NOMO-1 treated with DMSO at 0.1 percent for 48 hours (cell line): ENCODE results near the gene MCM7.
"Not testable (repeated sequence)": the region's sequence is repeated elsewhere in the genome, so short reads cannot be mapped to it uniquely, and the experiment has no call there.

Source experiments
- DNase-seq: peaks from one replicate; lab custom pipeline; 2025; ENCODE audit not compliant: unreplicated experiment; lab: John Stamatoyannopoulos, UW

MCM7 gene

DNA sequence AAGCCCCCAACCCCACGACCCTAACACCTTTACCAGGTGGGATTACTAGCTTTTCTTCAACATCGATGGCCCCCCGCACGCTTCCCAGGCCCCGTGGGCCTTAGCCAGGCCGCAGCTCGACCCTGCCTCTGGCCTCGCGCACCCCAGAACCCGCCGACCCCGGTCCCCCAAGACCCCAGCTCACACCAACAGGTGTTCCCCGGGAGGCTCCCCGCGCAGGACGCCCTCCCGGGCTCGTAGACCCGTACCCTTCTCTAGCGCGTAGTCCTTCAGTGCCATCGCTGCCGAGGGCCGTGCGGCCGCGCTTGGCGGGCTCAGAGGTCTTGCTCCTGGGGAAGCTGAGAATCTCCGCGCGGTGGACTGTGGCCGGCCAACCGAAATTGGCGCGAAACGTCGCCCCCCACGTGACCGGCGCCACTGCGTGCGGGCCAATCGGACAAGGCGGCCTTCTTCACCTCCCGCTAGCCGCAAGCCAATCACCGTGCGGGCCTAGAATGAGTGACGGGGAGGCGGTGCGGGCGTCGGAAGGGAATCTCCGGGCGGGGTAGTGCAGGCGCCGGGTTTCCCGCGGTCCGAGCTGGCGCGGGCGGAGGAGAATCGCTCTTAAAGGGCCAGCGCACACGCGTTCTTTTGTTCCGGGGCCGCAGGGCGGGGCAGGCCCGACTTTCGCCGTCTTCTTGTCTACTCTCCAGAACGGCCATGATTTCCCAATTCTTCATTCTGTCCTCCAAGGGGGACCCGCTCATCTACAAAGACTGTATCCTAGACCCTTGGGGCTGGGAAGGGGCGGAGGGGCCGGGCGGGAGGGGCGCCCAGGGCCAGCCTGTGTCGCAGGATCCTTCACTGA lies at the start of gene MCM7, which contains the start of gene AP4M1:
Gene MCM7 (minus strand): TSS at position 382 of the 847 bp plus-strand sequence. CDS start 103 bp downstream, at position 279.
Gene AP4M1 (plus strand): TSS at position 628 of the 847 bp plus-strand sequence. CDS start 72 bp downstream, at position 700.
- peak; percentile 100 for DNase-seq

DNA sequence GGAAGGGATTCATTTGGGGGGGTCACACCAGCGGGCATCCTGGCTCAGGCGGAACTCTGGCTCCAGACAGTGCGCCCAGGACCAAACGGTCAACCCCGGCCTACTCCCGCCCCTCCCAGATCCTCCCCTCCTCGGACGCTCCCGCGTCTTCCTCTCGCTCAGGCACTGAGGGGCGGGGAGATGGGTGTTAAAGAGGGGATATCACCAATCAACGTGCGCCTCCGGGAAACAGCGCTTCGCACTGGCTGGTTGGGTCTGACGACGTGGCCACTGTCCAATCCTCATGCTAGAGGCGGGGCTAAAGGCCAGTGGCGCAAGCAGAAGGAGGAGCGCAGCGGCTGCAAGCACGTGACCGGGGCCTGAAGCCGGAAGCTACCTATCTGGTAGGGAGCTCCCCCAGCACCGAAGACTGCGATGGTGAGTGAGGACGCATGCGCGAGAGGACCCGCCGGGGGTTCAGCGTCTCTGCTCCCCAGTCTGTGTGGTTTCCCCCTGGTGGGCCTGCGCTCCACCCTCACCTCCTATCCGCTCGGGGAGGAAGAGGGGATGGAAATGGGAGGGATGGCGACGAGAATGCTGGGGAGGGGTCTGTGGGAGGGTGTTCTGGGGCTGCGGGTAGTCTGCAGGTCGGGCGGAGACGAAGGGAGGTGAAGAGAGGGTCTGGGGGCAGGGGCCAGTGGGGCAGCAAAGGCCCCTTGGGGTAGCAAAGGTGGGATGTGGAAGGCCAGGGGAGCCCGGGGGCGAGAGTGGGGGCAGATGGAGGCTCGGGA lies 47.5 kb upstream of the MCM7 start, which contains the start of gene LAMTOR4:
Gene LAMTOR4 (plus strand): TSS at position 360 of the 770 bp plus-strand sequence. CDS start 55 bp downstream, at position 415.
- peak; percentile 100 for DNase-seq

DNA sequence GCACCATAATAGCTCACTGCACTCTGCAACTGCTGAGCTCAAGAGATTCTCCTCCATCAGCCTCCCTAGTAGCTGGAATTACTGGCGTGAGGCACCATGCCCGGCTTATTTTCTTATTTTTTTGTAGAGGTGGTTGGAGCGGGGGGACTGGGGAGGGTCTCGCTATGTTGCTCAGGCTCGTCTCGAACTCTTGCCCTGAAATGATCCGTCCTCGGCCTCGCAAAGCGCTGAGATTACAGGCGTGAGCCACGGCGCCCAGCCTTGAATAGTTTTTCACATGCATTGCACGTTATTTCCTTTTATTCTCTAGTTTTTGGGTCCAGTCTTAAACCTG lies 47.0 kb upstream of the MCM7 start:
- no peak for DNase-seq

DNA sequence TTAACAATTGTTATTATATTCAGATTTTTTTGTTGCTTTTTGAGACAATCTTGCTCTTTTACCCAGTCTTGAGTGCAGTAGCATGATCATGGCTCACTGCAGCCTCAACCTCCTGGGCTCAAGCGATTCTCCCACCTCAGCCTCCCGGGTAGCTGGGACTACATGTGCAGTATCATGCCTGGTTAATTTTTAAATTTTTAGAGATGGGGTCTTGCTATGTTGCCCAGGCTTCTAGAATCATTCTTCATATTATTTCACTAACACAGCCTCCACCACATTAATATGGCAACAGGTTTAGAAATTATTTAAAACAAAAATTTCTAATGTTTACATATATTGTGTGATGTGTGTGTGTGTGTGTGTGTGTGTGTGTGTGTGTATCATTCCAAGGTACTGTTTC lies 46.1 kb upstream of the MCM7 start:
- DNase-seq: no peak

DNA sequence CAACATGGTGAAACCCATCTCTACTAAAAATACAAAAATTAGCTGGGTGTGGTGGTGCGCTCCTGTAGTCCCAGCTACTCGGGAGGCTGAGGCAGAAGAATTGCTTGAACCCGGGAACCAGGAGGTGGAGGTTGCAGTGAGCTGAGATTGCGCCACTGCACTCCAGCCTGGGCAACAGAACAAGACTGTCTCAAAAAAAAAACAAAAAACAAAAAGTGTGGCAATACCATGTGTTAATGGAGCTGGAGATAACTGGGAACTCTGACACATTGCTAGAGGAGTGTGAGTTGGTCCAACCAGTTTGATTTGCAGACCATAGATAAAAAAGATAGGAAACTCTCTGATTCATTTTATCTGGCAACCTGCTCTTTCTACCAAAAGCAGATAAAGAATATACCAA lies 45.2 kb upstream of the MCM7 start:
- DNase-seq: not testable (repeated sequence)

DNA sequence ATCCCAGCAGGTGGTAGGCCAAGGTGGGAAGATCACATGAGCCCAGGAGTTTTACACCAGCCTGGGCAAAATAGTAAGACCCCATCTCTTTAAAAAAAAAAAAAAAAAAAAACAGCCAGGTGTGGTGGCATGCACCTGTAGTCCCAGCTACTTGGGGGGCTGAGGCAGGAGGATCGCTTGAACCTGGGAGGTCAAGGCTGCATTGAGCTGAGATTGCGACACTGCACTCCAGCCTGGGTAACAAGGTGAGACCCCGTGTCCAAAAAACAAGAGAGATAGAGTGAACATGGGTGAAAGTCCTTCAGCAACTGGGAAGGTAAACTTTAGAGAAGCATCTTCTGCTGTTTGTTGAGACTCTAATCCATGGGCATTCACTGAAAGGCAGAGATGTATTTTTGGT lies 41.3 kb upstream of the MCM7 start:
- DNase-seq: no peak

DNA sequence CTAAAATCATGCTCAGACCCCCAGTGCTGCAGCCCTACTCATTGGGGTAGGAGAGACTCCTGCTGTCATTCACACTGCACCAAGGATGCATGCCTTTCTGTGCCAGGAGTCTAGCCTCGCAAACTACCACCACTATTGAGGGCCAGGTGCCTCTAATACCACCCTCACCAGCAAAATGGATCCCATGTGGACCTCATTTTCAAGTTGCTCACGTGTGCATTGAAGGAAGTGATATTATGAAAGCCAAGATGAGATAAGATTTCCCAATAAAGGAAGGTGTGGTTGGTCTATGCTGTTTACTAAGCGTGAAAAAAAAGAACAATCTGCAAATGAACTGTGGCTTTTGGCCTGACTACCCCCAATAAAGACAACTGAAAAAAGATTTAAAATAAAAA lies 40.4 kb upstream of the MCM7 start:
- peak; percentile 94 for DNase-seq

DNA sequence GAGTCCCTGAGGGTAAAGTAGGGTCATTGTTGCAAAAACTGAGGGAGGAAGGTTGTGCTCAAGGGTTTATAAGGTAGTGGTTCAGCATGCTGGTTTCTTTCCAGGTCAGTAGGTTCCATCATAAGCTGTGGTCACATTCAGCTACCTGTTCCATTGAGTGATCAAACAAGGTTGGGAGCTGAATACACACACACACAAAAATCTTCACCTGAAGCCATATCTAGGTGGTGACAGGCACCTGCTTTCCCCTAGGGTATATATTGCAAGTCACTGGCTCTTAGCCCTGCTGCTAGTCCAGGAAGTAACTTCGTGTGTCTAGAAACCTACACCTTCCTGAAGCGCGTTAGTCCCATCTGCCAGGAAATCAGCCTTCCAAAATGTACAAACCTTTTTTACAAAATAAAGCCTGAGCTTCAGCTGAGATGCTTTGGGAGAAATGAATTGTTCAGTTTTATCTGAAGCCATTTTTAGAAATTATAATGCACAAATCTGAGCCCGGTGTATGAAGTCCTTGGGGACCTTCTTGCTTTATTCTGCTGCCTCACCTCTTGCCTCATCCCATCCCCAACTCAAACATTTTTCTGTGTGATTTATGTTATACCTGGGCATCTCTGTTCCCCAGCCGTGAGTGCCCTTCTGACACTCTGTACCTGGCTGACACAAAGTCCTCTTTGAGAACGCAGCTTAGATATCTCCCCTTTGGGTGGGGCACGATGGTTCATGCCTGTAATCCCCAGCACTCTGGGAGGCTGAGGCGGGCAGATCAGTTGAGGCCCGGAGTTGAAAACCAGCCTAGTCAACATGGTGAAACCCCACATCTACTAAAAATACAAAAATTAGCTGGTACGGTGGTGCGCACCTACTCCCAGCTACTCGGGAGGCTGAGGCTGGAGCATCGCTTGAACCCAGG lies 36.9 kb upstream of the MCM7 start:
- no peak for DNase-seq

DNA sequence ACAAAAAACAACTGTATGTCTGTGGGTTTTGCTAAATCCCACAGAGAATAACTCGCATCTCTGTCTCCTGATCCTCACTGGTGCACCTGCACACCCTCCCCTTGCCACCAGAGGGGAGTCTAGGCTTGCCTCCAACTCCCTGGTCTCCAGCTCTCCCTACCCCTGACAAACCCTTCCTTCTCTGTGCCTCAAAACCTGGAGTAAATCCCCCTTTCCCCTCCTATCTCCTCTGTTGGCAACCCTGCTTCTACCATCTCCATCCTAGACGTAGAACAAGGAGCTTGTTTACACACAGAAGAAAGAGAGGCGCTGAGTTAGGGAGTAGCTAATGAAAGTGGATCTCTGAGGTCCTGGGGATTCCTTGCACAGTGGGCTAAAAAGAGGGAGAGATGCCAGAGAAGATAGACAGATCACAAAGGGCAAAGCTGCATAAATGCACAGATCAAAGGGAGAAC lies 31.5 kb upstream of the MCM7 start:
- peak; percentile 82 for DNase-seq

DNA sequence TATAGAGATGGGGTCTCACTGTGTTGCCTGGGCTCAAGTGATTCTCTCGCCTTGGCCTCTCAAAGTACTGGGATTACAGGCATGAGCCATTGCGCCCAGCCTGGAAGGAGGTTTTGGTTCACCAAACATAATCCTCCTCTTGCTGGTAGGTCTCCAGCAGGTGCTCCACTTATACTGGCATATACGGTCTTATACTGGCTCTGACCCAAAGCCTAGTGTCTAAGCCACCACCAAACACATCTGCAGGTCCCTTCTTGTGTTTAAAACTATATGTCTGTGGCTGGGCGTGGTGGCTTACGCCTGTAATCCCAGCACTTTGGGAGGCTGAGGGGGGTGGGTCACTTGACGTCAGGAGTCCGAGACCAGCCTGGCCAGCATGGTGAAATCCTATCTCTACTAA lies 30.9 kb upstream of the MCM7 start:
- no peak for DNase-seq

DNA sequence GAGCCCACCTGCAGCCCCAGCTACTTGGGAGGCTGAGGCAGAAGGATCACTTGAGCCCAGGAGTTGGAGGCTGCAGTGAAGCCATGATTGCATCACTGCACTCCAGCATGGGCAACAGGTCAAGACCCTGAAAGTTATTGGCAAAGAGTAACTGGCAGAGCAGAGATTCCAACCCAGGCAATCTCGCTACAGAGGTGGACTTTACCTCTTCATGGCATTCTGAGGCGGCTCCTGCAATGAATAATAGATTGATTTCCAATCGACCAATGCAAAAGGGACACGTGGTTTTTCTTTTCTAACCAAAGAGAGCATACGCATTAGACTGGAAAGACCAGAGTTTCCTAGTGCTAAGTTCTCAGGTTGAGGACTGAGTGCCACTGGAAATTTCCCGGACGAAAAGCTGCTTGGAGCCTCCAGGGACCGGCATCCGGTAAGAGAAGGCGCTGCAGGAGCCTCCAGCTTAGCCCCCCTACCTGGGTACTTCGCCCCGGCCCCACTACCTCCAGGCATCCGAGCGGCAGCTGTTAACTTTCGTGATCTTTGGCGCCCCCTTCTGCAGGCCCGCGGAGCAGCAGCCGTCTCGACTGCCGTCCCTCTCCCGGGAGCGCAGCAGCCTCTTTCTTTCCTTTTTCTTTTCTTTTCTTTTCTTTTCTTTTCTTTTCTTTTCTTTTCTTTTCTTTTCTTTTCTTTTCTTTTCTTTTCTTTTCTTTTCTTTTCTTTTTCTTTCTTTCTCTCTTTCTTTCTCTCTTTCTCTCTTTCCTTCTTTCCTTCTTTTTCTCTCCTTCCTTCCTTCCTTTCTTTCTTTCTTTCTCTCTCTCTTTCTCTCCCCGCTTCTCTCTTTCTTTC lies 29.6 kb upstream of the MCM7 start:
- DNase-seq: peak; percentile 69

DNA sequence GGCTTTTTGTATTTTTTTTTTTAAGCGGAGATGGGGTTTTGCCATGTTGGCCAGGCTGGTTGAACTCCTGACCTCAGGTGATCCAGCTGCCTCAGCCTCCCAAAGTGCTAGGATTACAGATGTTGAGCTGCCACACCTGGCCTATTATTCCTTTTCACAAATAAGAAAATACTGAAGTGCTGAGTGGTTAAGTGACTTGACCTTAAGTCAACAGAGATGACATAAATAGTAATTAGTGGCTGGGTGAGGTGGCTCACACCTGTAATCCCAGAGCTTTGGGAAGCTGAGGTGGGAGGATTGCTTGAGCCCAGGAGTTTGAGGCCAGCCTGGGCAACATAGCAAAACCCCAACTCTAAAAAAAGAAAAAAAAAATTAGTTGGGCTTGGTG lies 29.0 kb upstream of the MCM7 start:
- not testable (repeated sequence) for DNase-seq

DNA sequence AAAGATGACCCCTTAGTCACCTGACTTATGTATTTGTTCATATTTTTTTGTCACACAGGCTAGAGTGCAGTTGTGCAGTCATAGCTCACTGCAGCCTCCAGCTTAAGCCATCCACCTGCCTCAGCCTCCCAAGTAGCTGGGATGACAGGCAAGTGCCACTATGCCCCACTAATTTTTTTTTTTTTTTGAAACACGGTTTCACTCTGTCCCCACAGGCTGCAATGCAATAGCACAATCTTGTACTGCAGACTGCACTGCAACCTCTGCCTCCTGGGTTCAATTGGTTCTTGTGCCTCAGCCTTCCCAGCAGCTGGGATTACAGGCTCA lies 27.4 kb upstream of the MCM7 start:
- DNase-seq: no peak

DNA sequence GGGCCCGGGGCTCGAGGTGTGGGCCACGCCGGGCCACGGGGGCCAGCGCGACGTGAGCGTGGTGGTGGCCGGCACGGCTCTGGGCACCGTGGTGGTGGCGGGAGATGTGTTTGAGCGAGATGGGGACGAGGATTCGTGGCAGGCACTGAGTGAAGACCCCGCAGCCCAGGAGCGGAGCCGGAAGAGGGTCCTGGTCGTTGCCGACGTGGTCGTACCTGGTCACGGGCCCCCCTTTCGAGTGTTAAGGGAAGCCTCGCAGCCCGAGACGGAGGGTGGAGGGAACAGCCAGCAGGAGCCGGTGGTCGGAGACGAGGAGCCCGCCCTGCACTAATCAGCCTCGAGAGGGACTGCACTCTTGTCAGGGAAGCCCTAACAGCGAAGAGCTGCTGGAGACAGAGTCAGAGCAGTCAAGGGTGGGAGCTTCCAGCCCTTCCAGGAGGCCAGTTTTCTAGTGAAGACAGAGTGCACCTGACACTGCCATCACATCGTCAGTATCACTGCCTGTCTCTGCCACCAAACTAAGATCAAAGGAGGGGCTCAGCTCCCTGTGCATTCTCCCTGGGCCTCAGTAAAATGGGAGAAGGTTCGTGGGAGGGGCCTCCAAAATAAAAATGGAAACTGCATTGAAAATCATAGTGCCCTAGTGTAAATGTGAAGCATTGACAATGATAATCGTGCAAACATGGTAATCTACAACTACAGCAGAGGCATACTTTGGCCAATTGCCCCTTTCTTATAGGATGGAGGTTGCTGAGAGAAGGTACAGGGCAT lies 26.9 kb upstream of the MCM7 start:
- peak; percentile 27 for DNase-seq

DNA sequence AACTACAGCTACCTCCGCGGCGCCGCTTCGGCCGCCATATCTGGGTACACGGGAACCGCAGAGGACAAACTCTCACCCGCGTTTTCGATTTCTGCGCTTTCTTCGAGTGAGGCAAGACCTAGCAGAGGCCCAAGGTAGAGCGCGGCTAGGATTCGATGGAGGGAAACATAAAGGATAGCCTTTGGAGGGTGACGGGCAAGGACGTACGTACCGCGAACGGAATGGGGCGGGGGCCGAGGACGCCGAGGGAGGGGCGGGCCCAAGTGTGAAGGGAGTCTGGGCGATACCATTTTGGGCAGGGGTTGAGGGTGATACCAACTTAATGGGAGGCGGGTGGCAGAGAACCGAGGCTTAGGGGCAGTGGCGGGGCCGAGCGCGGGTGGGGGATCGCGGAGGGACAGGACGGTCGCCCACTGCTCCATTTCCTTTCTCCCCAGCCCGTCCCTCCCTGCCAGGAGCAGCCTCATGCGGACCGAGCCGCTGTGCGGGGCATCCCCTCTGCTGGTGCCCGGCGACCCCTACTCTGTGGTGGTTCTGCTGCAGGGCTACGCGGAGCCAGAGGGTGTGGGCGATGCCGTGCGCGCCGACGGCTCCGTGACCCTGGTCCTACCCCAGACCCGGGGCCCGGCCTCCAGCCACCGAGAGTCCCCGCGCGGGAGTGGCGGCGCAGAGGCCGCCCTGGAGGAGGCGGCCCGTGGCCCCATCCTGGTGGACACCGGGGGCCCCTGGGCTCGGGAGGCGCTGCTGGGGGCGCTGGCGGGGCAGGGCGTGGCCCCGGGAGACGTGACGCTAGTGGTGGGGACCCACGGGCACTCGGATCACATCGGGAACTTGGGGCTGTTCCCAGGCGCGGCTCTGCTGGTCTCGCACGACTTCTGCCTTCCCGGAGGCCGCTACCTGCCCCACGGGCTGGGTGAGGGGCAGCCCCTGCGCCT lies 26.0 kb upstream of the MCM7 start, which contains the start of gene MBLAC1:
Gene MBLAC1 (plus strand): TSS at position 37 of the 935 bp plus-strand sequence. CDS start 429 bp downstream, at position 466.
- peak; percentile 92 for DNase-seq

DNA sequence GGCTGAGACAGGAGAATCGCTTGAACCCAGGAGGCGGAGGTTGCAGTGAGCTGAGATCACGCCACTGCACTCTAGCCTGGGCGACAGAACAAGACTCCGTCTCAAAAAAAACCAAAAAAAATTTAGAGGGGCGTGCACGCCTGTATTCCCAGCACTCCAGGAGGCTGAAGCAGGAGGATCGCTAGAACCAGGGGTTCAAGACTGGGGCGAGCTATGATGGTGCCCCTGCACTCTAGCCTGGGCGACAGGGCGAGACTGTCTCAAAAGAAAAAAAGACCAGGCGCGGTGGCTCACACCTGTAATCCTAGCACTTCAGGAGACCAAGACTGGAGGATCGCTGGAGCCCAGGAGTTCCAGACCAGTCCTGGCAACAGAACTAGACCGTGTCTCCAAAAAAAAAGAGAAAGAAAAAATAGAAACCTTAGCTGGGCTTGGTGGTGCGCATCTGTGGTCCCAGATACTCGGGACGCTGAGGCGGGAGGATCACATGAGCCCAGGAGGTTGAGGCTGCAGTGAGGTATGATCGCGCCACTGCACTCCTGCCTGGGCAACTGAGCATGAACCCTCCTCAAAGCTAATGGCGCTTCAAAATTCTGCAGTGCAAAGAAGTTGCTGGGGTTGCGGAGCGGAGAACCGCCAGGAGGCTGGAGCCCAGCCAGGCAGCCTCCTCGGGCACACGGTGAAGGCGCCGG lies 25.2 kb upstream of the MCM7 start:
- DNase-seq: no peak
